Heart left ventricle (tissue), 13 donors: ENCODE measurements around the gene IL10RB.
"Not testable (repeated sequence)": the region's sequence is repeated elsewhere in the genome, so short reads cannot be mapped to it uniquely, and the experiment has no call there.

Experiments used
- CTCF ChIP-seq, 12 donors: fragments of 200-600 bp; sonication (generic) in 4 of 12; IDR thresholded peaks; one replicate each; pipeline versions ENCODE4 v1.5.0 to v1.8.0; 2018 to 2022; ENCODE audit warnings: antibody characterized with exemption in 12 of 12, mild to moderate bottlenecking in 5 of 12
- POLR2A ChIP-seq, 2 donors: fragments of 450-650 bp; IDR thresholded peaks; one replicate each; pipeline ENCODE4 v1.6.1; 2017; ENCODE audit warnings: antibody characterized with exemption in 2 of 2, mild to moderate bottlenecking in 2 of 2, moderate library complexity in 2 of 2
- donor health status: ischemic (EF 13 %, LVEDD 7.1; RV severe dilation, severe dysfunction).
- donor health status: DM: no; HTN: yes; CAD: no.
- donor health status: DM: no; HTN: no; CAD: no.
- donor health status: ischemic (EF 25% LVEDD 6.9; RV normal size, moderate dysfunction).
- donor health status: ischemic (EF 25% LVEDD 5.7; RV mildly dilated, moderate dysfunction).
- donor health status: ischemic (EF 35%, LVEDD 5.7; RV mildly dilated, moderate dysfunction).
- donor health status: nonischemic (EF 11% LVEDD 7.7; RV severe dilation, severe dysfunction).
- donor health status: DM: yes; HTN: yes; CAD: no.
- donor health status: PGD.
- donor health status: ischemic (EF 29% LVEDD 5.4; RV normal size, mild dysfunction).
- donor health status: nonischemic (EF 23%, LVEDD 6.1; RV moderate dilation, normal function).

GRCh38 chr21:33239559-33240127, 26.5 kb upstream of the IL10RB start:
- not testable (repeated sequence) for TF ChIP-seq CTCF, POLR2A (IDR thresholded peaks at IDR 0.05)
